Measurements from ENCODE around the gene STKLD1. TPM values are rescaled to one million over a fixed set of nuclear protein-coding genes. Genes with fewer than 3 reads are reported as not detected.

Gene STKLD1
- total and polyA plus RNA-seq, 9 of the 15 experiments (the other 6 are each of a cell fraction or from before 2014, with no cell fraction given): 0.10 to 0.65 (median 0.33) TPM; not detected in 2

DNA sequence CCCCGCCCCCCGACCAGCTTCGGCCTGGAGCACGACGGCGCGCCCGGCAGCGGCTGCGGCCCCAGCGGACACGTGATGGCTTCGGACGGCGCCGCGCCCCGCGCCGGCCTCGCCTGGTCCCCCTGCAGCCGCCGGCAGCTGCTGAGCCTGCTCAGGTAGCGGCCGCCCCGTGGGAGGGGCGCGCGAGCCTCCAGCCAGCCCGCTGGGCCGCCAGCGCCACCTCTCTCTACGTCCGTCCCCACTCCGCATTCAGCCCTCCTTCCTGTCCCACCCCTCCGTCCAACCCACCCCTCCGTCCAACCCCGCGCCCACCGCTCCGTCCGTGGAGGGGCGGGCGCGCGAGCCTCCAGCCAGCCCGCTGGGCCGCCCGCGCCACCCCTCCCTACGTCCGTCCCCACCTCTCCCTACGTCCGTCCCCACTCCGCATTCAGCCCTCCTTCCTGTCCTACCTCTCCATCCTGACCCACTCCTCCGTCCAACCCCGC is 52.5 kb downstream of the STKLD1 start:
- peak overlapping the region in 1 of 2 experiments; percentile 61; a peak in 2 of 4 replicates for H3K9ac ChIP-seq (ENCODE audit: insufficient read depth in 1 of 2, low read depth in 2 of 2, low read length in 2 of 2)
- intact Hi-C loops (cut with micrococcal nuclease) (no loop called here), in situ Hi-C loops (cut with MboI) (no loop called here)
- no peak overlapping the region for H2AFZ ChIP-seq (ENCODE audit: low read depth, low read length)
- H3K4me2 ChIP-seq (ENCODE audit: insufficient read depth, low read length): no peak overlapping the region
- FAIRE-seq (no peak), DNase-seq (ENCODE audit: extremely low read depth in 1 of 4, low spot score in 3 of 4) (peak; percentile 64 to 82 (median 75)), ATAC-seq (peak; percentile 86)
- H3K9me1 ChIP-seq (ENCODE audit: control insufficient read depth, insufficient read depth, low read length): peaks cover 2% of the 10 kb centered on the region
- POLR2A ChIA-PET: no interaction called here
- no peak overlapping the region for H3K27ac ChIP-seq (ENCODE audit: extremely low read depth, low read depth, low read length)
- CTCF ChIA-PET (ENCODE audit: low intra/inter-chr PET ratio): no interaction called here
- peaks cover 4 to 31% of the 10 kb centered on the region in 2 experiments; a peak in 2 of 5 replicates for H3K4me1 ChIP-seq (replicated peaks in 1 of 2; ENCODE audit: control insufficient read depth in 2 of 2, insufficient read depth in 2 of 2, low read length in 2 of 2)
- H3K36me3 ChIP-seq (ENCODE audit: control insufficient read depth, insufficient read depth, low read length): no peaks in the 10 kb centered on the region
- H3K4me3 ChIP-seq: peak overlapping the region; percentile 10
- H3K79me2 ChIP-seq (ENCODE audit: control insufficient read depth, insufficient read depth, low read length): no peaks in the 10 kb centered on the region
- BruUV-seq (replicated peaks): no TSS peak
- WGBS (ENCODE audit: insufficient coverage, low coverage, missing lambda C conversion rate): no CpG with 5 or more reads among the region's 57 CpGs
- peaks cover 25 to 50% of the 10 kb centered on the region in 2 experiments for H3K27me3 ChIP-seq (ENCODE audit: control insufficient read depth in 2 of 2, insufficient read depth in 2 of 2, low read length in 2 of 2)
- no peaks in the 10 kb centered on the region for H3K9me3 ChIP-seq (replicated peaks; ENCODE audit: control insufficient read depth, insufficient read depth, low read depth, low read length)
- no peaks in the 10 kb centered on the region for H4K20me1 ChIP-seq (replicated peaks; ENCODE audit: control insufficient read depth, insufficient read depth, low read length)
- TF ChIP-seq TAF15 (IDR thresholded peaks at IDR 0.05; ENCODE audit: low read depth, low read length): no peak
- TF ChIP-seq, protein P1, sequence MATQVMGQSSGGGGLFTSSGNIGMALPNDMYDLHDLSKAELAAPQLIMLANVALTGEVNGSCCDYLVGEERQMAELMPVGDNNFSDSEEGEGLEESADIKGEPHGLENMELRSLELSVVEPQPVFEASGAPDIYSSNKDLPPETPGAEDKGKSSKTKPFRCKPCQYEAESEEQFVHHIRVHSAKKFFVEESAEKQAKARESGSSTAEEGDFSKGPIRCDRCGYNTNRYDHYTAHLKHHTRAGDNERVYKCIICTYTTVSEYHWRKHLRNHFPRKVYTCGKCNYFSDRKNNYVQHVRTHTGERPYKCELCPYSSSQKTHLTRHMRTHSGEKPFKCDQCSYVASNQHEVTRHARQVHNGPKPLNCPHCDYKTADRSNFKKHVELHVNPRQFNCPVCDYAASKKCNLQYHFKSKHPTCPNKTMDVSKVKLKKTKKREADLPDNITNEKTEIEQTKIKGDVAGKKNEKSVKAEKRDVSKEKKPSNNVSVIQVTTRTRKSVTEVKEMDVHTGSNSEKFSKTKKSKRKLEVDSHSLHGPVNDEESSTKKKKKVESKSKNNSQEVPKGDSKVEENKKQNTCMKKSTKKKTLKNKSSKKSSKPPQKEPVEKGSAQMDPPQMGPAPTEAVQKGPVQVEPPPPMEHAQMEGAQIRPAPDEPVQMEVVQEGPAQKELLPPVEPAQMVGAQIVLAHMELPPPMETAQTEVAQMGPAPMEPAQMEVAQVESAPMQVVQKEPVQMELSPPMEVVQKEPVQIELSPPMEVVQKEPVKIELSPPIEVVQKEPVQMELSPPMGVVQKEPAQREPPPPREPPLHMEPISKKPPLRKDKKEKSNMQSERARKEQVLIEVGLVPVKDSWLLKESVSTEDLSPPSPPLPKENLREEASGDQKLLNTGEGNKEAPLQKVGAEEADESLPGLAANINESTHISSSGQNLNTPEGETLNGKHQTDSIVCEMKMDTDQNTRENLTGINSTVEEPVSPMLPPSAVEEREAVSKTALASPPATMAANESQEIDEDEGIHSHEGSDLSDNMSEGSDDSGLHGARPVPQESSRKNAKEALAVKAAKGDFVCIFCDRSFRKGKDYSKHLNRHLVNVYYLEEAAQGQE (IDR thresholded peaks at IDR 0.05; ENCODE audit: borderline replicate concordance): 0 out of 2 replicates have a peak, but pooled peaks have one; percentile 4
- TF ChIP-seq, protein P1 (CRISPR knock-in tag; IDR thresholded peaks at IDR 0.05; ENCODE audit: low read depth): no peak
- peak; percentile 47 for TF ChIP-seq PCBP1 (IDR thresholded peaks at IDR 0.05; ENCODE audit: low read depth, low read length, poor library complexity, severe bottlenecking)
- no peak for TF ChIP-seq SIRT6 (IDR thresholded peaks at IDR 0.05; ENCODE audit: low read depth, low read length)
- no peak for TF ChIP-seq LEF1 (IDR thresholded peaks at IDR 0.05)
- no peak for TF ChIP-seq MTF1 (CRISPR knock-in tag; IDR thresholded peaks at IDR 0.05; ENCODE audit: borderline replicate concordance)
- no peak for TF ChIP-seq PURB (CRISPR knock-in tag; IDR thresholded peaks at IDR 0.05; ENCODE audit: low read depth)
- no peak for TF ChIP-seq LARP7 (IDR thresholded peaks at IDR 0.05)
- no peak for TF ChIP-seq ZNF75A (CRISPR knock-in tag; IDR thresholded peaks at IDR 0.05)
- TF ChIP-seq CXXC5 (CRISPR knock-in tag; IDR thresholded peaks at IDR 0.05): 0 out of 2 replicates have a peak, but pooled peaks have one; percentile 22
- peak; percentile 25 for TF ChIP-seq HNRNPK (IDR thresholded peaks at IDR 0.05; ENCODE audit: low read depth, low read length, poor library complexity, severe bottlenecking)
- TF ChIP-seq, protein P2, sequence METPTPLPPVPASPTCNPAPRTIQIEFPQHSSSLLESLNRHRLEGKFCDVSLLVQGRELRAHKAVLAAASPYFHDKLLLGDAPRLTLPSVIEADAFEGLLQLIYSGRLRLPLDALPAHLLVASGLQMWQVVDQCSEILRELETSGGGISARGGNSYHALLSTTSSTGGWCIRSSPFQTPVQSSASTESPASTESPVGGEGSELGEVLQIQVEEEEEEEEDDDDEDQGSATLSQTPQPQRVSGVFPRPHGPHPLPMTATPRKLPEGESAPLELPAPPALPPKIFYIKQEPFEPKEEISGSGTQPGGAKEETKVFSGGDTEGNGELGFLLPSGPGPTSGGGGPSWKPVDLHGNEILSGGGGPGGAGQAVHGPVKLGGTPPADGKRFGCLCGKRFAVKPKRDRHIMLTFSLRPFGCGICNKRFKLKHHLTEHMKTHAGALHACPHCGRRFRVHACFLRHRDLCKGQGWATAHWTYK (CRISPR knock-in tag; IDR thresholded peaks at IDR 0.05): no peak
- TF ChIP-seq ZSCAN29 (IDR thresholded peaks at IDR 0.05): no peak

All from K562 (cell line).